NB4 (cell line): ENCODE data around the gene THAP7.

Experiments used
- MYC ChIP-seq: IDR thresholded peaks from 2 replicates; pipeline ENCODE4 v1.6.1; 2011; ENCODE audit warnings: low read depth, low read length
- POLR2A ChIP-seq: IDR thresholded peaks from 2 replicates; pipeline ENCODE4 v1.6.1; 2011; ENCODE audit warnings: mild to moderate bottlenecking; ENCODE audit not compliant: insufficient read length; ENCODE audit errors: extremely low read depth
- TF ChIP-seq, protein P1 (sequence below): IDR thresholded peaks from one replicate; pipeline ENCODE4 v1.5.1; 2012; ENCODE audit warnings: low read depth, low read length
- TF ChIP-seq, protein P2 (sequence below): IDR thresholded peaks from 2 replicates; pipeline ENCODE4 v1.6.1; 2011; ENCODE audit warnings: low read depth, low read length

DNA sequence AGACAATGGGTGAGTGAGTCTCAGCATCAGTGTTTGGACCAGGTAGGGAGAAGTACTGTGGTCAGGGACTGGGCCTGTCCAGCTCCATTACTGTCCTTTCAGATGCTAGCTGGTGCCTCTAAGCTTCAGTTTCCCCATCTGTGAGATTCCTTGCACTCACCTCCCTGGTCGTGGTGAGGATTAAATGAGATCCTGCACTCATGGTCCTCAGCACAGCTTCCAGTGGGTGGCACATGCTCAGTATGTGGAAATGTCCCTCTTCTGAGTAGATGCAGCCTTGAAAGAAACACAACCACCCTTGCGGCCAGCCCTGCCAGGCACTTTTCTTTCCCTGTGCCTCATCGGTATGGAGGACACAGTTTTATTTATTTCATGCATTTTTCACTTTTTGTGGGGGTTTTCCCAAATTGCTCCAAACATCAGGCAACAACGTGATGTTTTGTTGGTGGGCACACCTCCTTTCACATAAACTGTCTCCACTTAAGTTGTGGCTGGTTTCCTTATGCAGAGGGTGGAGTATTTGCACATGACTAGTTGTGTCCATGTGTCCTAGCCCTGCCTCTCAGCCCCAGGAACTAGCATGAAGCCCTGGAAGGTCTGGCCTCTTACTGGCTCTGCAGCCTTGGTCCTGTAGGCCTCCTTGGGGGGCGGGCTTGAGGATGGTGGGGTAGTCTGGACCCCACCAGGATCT lies 18.7 kb downstream of the THAP7 start:
- TF ChIP-seq, protein P1, sequence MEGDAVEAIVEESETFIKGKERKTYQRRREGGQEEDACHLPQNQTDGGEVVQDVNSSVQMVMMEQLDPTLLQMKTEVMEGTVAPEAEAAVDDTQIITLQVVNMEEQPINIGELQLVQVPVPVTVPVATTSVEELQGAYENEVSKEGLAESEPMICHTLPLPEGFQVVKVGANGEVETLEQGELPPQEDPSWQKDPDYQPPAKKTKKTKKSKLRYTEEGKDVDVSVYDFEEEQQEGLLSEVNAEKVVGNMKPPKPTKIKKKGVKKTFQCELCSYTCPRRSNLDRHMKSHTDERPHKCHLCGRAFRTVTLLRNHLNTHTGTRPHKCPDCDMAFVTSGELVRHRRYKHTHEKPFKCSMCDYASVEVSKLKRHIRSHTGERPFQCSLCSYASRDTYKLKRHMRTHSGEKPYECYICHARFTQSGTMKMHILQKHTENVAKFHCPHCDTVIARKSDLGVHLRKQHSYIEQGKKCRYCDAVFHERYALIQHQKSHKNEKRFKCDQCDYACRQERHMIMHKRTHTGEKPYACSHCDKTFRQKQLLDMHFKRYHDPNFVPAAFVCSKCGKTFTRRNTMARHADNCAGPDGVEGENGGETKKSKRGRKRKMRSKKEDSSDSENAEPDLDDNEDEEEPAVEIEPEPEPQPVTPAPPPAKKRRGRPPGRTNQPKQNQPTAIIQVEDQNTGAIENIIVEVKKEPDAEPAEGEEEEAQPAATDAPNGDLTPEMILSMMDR, result no peak
- TF ChIP-seq POLR2A, result no peak
- TF ChIP-seq, protein P2, sequence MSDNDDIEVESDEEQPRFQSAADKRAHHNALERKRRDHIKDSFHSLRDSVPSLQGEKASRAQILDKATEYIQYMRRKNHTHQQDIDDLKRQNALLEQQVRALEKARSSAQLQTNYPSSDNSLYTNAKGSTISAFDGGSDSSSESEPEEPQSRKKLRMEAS, result no peak
- TF ChIP-seq MYC, result no peak
